HepG2 (cell line): ENCODE results near the gene LIFR. TPM values are rescaled to one million over a fixed set of nuclear protein-coding genes. Genes with fewer than 3 reads are reported as not detected.

Source experiments
- ATAC-seq: fragments of 200-7000 bp; cut with Tn5 transposase; 3 replicates; pipeline ENCODE4 v1.9.1; 2020; ENCODE audit warnings: mild to moderate bottlenecking, moderate library complexity
- BruUV-seq: library from RNA; stranded (reverse); fragments of 400-500 nt; replicated peaks from 2 replicates; lab custom pipeline; 2021; lab: Mats Ljungman, UMichigan
- CTCF ChIA-PET: fragments of 300-600 bp; formaldehyde crosslinking; extraction: SDS; loops from one replicate; lab custom pipeline; 2021; ENCODE audit warnings: low total read pairs, inconsistent platforms, low intra/inter-chr PET ratio; lab: Yijun Ruan, JAX
- POLR2A ChIA-PET: fragments of 350-600 bp; sonication (Branson Sonifier 250); formaldehyde crosslinking; loops from one replicate; lab custom pipeline; 2020; ENCODE audit warnings: antibody characterized with exemption, inconsistent platforms; lab: Yijun Ruan, JAX
- DNase-seq: peaks from one replicate; pipeline ENCODE4 v3.0.0-alpha.2; 2015; ENCODE audit warnings: low spot score
- FAIRE-seq: peaks from 3 replicates; lab custom pipeline; 2011; peaks lifted over from hg19 to GRCh38; lab: Jason Lieb, UNC
- H2AFZ ChIP-seq: one replicate; pipeline ENCODE4 v1.6.1; 2011; ENCODE audit warnings: low read length, inconsistent platforms
- H3K27ac ChIP-seq: fragments of 300-600 bp; 3 replicates; pipeline ENCODE4 v1.8.0; 2011; ENCODE audit warnings: mixed run types, mild to moderate bottlenecking, mixed read lengths, low read length, inconsistent platforms; ENCODE audit not compliant: insufficient read depth; ENCODE audit errors: extremely low read length
- H3K27me3 ChIP-seq, 2 experiments: fragments of 200-600 bp in 1 of 2; 2 replicates in 1 of 2; 3 replicates in 1 of 2; pipeline versions ENCODE4 v1.6.0 to v1.8.0; 2011; ENCODE audit warnings: low read length in 2 of 2, mild to moderate bottlenecking in 2 of 2, moderate library complexity in 2 of 2, inconsistent platforms in 1 of 2; ENCODE audit not compliant: insufficient read depth in 2 of 2, control insufficient read depth in 1 of 2
- H3K36me3 ChIP-seq, 2 experiments: fragments of 200-600 bp in 1 of 2; replicated peaks in 1 of 2; 2 replicates in 1 of 2; 3 replicates in 1 of 2; pipeline versions ENCODE4 v1.5.1 to v1.8.0; 2011; ENCODE audit warnings: low read length in 2 of 2, inconsistent platforms in 1 of 2; ENCODE audit not compliant: insufficient read depth in 2 of 2, control insufficient read depth in 1 of 2
- H3K4me1 ChIP-seq: 2 replicates; pipeline ENCODE4 v1.5.1; 2012; ENCODE audit warnings: low read length, inconsistent platforms; ENCODE audit not compliant: insufficient read depth
- H3K4me2 ChIP-seq: 2 replicates; pipeline ENCODE4 v1.6.0; 2011; ENCODE audit warnings: low read depth, low read length, inconsistent platforms
- H3K4me3 ChIP-seq, 3 experiments: fragments of 200-600 bp in 1 of 3; sonication (generic), shearing (Covaris generic) in 1 of 3; replicated peaks in 1 of 3; 2 replicates each; pipeline ENCODE4 v1.5.1; 2011 to 2016; ENCODE audit warnings: low read length in 3 of 3, inconsistent platforms in 2 of 3, low read depth in 2 of 3, mild to moderate bottlenecking in 2 of 3, control low read depth in 1 of 3, mixed read lengths in 1 of 3; ENCODE audit not compliant: insufficient read depth in 1 of 3
- H3K79me2 ChIP-seq: one replicate; pipeline ENCODE4 v1.6.1; 2011; ENCODE audit warnings: low read length, inconsistent platforms; ENCODE audit not compliant: insufficient read depth
- H3K9ac ChIP-seq: 2 replicates; pipeline ENCODE4 v1.6.0; 2011; ENCODE audit warnings: mild to moderate bottlenecking, low read depth, low read length, inconsistent platforms; ENCODE audit not compliant: insufficient read depth
- H3K9me3 ChIP-seq: 2 replicates; pipeline ENCODE4 v1.5.1; 2012; ENCODE audit warnings: mild to moderate bottlenecking, low read length
- H4K20me1 ChIP-seq: 2 replicates; pipeline ENCODE4 v1.6.0; 2011; ENCODE audit warnings: inconsistent platforms, mild to moderate bottlenecking, low read length, moderate library complexity; ENCODE audit not compliant: insufficient read depth
- ASH2L ChIP-seq: fragments of 300-600, 200-600 bp; sonication (generic); IDR thresholded peaks from 2 replicates; pipeline ENCODE4 v1.7.0; 2017; ENCODE audit warnings: low read depth, mild to moderate bottlenecking, moderate library complexity, mixed read lengths, low read length; ENCODE audit not compliant: insufficient read length
- CREBL2 ChIP-seq: sonication (generic); formaldehyde crosslinking; IDR thresholded peaks from 2 replicates; pipeline ENCODE4 v1.8.1; 2023; ENCODE audit warnings: missing genetic modification reagents, mild to moderate bottlenecking, borderline replicate concordance
- MATR3 ChIP-seq: sonication (generic); formaldehyde crosslinking; IDR thresholded peaks from 2 replicates; pipeline ENCODE4 v1.4.0; 2020; ENCODE audit warnings: missing genetic modification reagents
- NR1H2 ChIP-seq: sonication (generic); formaldehyde crosslinking; IDR thresholded peaks from 2 replicates; pipeline ENCODE4 v1.8.1; 2022; ENCODE audit warnings: low read depth, missing genetic modification reagents, borderline replicate concordance
- RFXAP ChIP-seq: sonication (generic); formaldehyde crosslinking; IDR thresholded peaks from 2 replicates; pipeline ENCODE4 v1.4.0; 2020; ENCODE audit warnings: missing genetic modification reagents, borderline replicate concordance
- SMAD1 ChIP-seq: sonication (generic); formaldehyde crosslinking; IDR thresholded peaks from 2 replicates; pipeline ENCODE4 v1.4.0; 2020; ENCODE audit warnings: missing genetic modification reagents, low read depth, mild to moderate bottlenecking, borderline replicate concordance
- SNAPC5 ChIP-seq: sonication (generic); formaldehyde crosslinking; IDR thresholded peaks from 2 replicates; pipeline ENCODE4 v1.8.1; 2023; ENCODE audit warnings: mild to moderate bottlenecking, missing genetic modification reagents, borderline replicate concordance
- SP1 ChIP-seq, 2 experiments: fragments of 450-650 bp in 1 of 2; sonication (generic) in 1 of 2; formaldehyde crosslinking in 1 of 2; IDR thresholded peaks; 2 replicates each; pipeline versions ENCODE4 v1.4.0 to v1.6.1; 2016 to 2020; ENCODE audit warnings: missing genetic modification reagents in 1 of 2
- SP4 ChIP-seq: sonication (generic); formaldehyde crosslinking; IDR thresholded peaks from 2 replicates; pipeline ENCODE4 v1.8.1; 2023; ENCODE audit warnings: mild to moderate bottlenecking, missing genetic modification reagents
- ZBED4 ChIP-seq: sonication (generic); formaldehyde crosslinking; IDR thresholded peaks from 2 replicates; pipeline ENCODE4 v1.4.0; 2020; ENCODE audit warnings: missing genetic modification reagents, borderline replicate concordance
- ZFP82 ChIP-seq: sonication (generic); formaldehyde crosslinking; IDR thresholded peaks from 2 replicates; pipeline ENCODE4 v1.5.1; 2020; ENCODE audit warnings: mild to moderate bottlenecking, missing genetic modification reagents, borderline replicate concordance
- ZNF101 ChIP-seq: sonication (generic); formaldehyde crosslinking; IDR thresholded peaks from 2 replicates; pipeline ENCODE4 v1.4.0; 2020; ENCODE audit warnings: mild to moderate bottlenecking, low read depth, missing genetic modification reagents, borderline replicate concordance
- ZNF24 ChIP-seq: fragments of 450-650 bp; IDR thresholded peaks from 2 replicates; pipeline ENCODE4 v1.6.1; 2017; ENCODE audit warnings: antibody characterized with exemption, mild to moderate bottlenecking
- ZNF484 ChIP-seq: sonication (generic); formaldehyde crosslinking; IDR thresholded peaks from 2 replicates; pipeline ENCODE4 v1.5.1; 2020; ENCODE audit warnings: mild to moderate bottlenecking, low read depth, missing genetic modification reagents, borderline replicate concordance
- ZNF609 ChIP-seq: sonication (generic); formaldehyde crosslinking; IDR thresholded peaks from 2 replicates; pipeline ENCODE4 v1.4.0; 2020; ENCODE audit warnings: mild to moderate bottlenecking, missing genetic modification reagents, borderline replicate concordance
- ZNF713 ChIP-seq: sonication (generic); formaldehyde crosslinking; IDR thresholded peaks from 2 replicates; pipeline ENCODE4 v1.4.0; 2020; ENCODE audit warnings: mild to moderate bottlenecking, missing genetic modification reagents
- WGBS: methylation state at CpG from one replicate; pipeline ENCODE4 v1.1.6; 2017; ENCODE audit warnings: low lambda C conversion rate; 5-methylcytosine and 5-hydroxymethylcytosine counted together
- in situ Hi-C: cut with HindIII; loops from 2 replicates; pipeline ENCODE4 v1.10.0; 2017; ENCODE audit warnings: low pct_unique_long_range_greater_than_20kb; ENCODE audit not compliant: extremely low pct_ligation_motif_present
- intact Hi-C: fragments of 100-400 bp; cut with micrococcal nuclease; formaldehyde crosslinking; loops from one replicate; pipeline ENCODE4 v1.10.0; 2022; ENCODE audit not compliant: unreplicated experiment
- polyA plus RNA-seq, 8 experiments: library from polyadenylated mRNA; depleted of rRNA in 3 of 8; stranded (reverse) in 7 of 8; unstranded in 1 of 8; fragments of >200 nt; fragmentation: Illumina TruSeq in 4 of 8; extraction: Trizol in 4 of 8; gene quantifications; 2 replicates each; pipeline versions ENCODE4 v1.2.1 to v1.2.3, GENCODE V29; 2011 to 2016; ENCODE audit warnings: low read depth in 4 of 8, missing spikeins in 1 of 8, mixed read lengths in 1 of 8; ENCODE audit not compliant: insufficient read depth in 1 of 8
- total RNA-seq, 5 experiments: library from RNA; depleted of rRNA; stranded (reverse); fragments of >200 nt; fragmentation: Illumina TruSeq; extraction: Trizol; gene quantifications; 2 replicates each; pipeline ENCODE4 v1.2.3, GENCODE V29; 2016; ENCODE audit warnings: low read depth in 1 of 5

LIFR gene
- total and polyA plus RNA-seq, 2 of the 13 experiments (the other 11 are each of a cell fraction or from before 2014, with no cell fraction given): 6.3 to 25.2 TPM

- no peak for FAIRE-seq
- in situ Hi-C loops: no loop called here
- Histone ChIP-seq H3K4me2 (no peak overlapping the region), H3K9ac (no peak overlapping the region), H3K9me3 (no peaks in the 10 kb centered on the region), H3K4me3 (no peak overlapping the region), H2AFZ (no peak overlapping the region), H3K27me3 (no peaks in the 10 kb centered on the region), H4K20me1 (no peaks in the 10 kb centered on the region), H3K27ac (no peak overlapping the region), H3K79me2 (no peaks in the 10 kb centered on the region), H3K36me3 (peaks cover 6 to 33% of the 10 kb centered on the region in 2 experiments), H3K4me1 (no peaks in the 10 kb centered on the region)
- no TSS peak for BruUV-seq
- WGBS: 93% methylated on average over 6 of the region's 6 CpGs
- ChIA-PET POLR2A (no interaction called here), CTCF (no interaction called here)
- intact Hi-C loops: no loop called here
- DNase-seq: no peak
- ATAC-seq: no peak; the same call in 2 of the 3 replicates
- no peak for TF ChIP-seq SNAPC5 (CRISPR knock-in tag)
- TF ChIP-seq ZFP82: no peak
- no peak for TF ChIP-seq SP1 (IDR thresholded peaks at IDR 0.05)
- no peak for TF ChIP-seq SP1 (CRISPR knock-in tag; IDR thresholded peaks at IDR 0.05)
- no peak for TF ChIP-seq RFXAP (CRISPR knock-in tag)
- TF ChIP-seq CREBL2 (CRISPR knock-in tag): no peak
- TF ChIP-seq ZNF24: no peak
- TF ChIP-seq ASH2L: no peak
- TF ChIP-seq ZBED4 (CRISPR knock-in tag): no peak
- no peak for TF ChIP-seq ZNF713 (CRISPR knock-in tag)
- no peak for TF ChIP-seq NR1H2 (CRISPR knock-in tag)
- no peak for TF ChIP-seq ZNF101 (CRISPR knock-in tag)
- TF ChIP-seq ZNF484 (CRISPR knock-in tag): no peak
- no peak for TF ChIP-seq MATR3
- TF ChIP-seq ZNF609 (CRISPR knock-in tag): no peak
- no peak for TF ChIP-seq SP4 (CRISPR knock-in tag)
- no peak for TF ChIP-seq SMAD1
Measured at GRCh38 chr5:38494175-38494574, 62.3 kb downstream of the LIFR start.
